Thymus (tissue), 11 donors: Measurements from ENCODE around the gene RCAN3. TPM values are rescaled to one million over a fixed set of nuclear protein-coding genes. Genes with fewer than 3 reads are reported as not detected.

ENCODE experiments used
- DNase-seq, 9 donors: peaks; one replicate each; pipeline ENCODE4 v3.0.0-alpha.2; 2013; ENCODE audit warnings: low spot score in 9 of 9, low read depth in 6 of 9, missing footprints in 1 of 9
- H3K27ac ChIP-seq, 2 donors: one replicate each; pipeline ENCODE4 v1.5.1; 2013; ENCODE audit warnings: control low read depth in 1 of 2, low read depth in 1 of 2, low read length in 1 of 2, mild to moderate bottlenecking in 1 of 2, moderate library complexity in 1 of 2
- H3K27me3 ChIP-seq, 2 donors: one replicate each; pipeline ENCODE4 v1.5.1; 2013; ENCODE audit warnings: low read length in 1 of 2; ENCODE audit not compliant: control insufficient read depth in 2 of 2, insufficient read depth in 1 of 2
- H3K36me3 ChIP-seq, 2 donors: one replicate each; pipeline ENCODE4 v1.5.1; 2013; ENCODE audit warnings: low read length in 1 of 2, mild to moderate bottlenecking in 1 of 2, moderate library complexity in 1 of 2; ENCODE audit not compliant: control insufficient read depth in 2 of 2, insufficient read depth in 2 of 2
- H3K4me1 ChIP-seq, 2 donors: one replicate each; pipeline ENCODE4 v1.5.1; 2013; ENCODE audit warnings: low read length in 2 of 2; ENCODE audit not compliant: control insufficient read depth in 2 of 2, insufficient read depth in 2 of 2
- H3K4me3 ChIP-seq, 2 donors: one replicate each; pipeline ENCODE4 v1.5.1; 2013; ENCODE audit warnings: low read length in 2 of 2, control low read depth in 1 of 2, mild to moderate bottlenecking in 1 of 2
- H3K9me3 ChIP-seq, 2 donors: one replicate each; pipeline ENCODE4 v1.5.1; 2013; ENCODE audit warnings: low read length in 1 of 2, mild to moderate bottlenecking in 1 of 2; ENCODE audit not compliant: control insufficient read depth in 2 of 2, insufficient read depth in 1 of 2
- WGBS: extraction: QIAGEN DNeasy Blood & Tissue Kit; methylation state at CpG from one replicate; pipeline ENCODE4 v1.1.7; 2013; 5-methylcytosine and 5-hydroxymethylcytosine counted together
- polyA plus RNA-seq: library from polyadenylated mRNA; stranded (reverse); fragments of 200-250 nt; gene quantifications from one replicate; pipeline ENCODE4 v1.2.3, GENCODE V29; 2013
- total RNA-seq: library from RNA; stranded (reverse); fragments of 120-200 nt; gene quantifications from one replicate; pipeline ENCODE4 v1.2.4, GENCODE V29; 2013
- donor health status: healthy.

The RCAN3 gene
- total and polyA plus RNA-seq, 2 donors: 13.2 to 21.2 TPM

DNA sequence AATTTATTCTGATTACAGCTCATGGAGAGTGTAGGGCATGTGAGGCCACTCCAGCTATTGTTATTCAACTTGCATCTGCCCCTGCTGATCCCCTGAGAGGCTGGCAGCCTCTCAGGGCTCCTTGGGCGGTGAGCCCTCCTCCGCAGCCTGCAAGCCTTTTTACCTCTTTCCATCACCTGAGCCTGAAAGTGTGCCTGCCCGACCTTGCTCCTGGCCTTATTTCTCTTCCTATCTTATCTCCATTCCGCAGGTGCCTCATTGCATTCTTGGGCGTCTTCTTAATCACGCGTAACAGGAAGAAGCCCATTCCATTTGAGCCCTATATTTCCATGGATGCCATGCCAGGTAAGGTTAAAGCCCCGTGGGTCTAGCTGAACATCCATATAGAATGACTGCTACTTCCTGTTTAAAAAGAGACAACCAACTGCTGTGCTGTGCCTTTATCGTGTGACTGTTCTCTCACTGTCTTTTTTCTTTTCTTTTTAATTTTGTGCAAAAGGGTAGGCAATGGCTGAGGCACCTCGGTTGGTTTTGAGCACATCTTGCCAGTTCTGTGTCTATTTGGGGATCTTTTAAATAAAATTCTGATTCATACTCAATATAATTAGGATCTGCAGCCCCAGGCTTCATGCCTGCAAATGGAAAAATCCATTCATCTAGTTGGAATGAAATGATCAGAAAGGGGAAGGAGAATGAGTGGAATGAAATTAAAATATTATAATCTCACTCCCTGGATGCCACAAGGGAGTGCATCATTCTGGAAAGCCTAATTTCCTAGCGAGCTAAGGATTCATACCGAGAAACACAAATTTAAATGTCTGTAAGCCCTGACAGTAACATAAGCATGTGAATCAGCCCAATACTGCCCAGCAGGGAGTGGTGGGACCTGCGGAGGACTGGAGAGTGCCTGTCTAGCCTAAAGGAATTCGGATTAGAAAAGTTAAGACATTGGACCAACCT lies 38.6 kb upstream of the RCAN3 start:
- H3K4me1 ChIP-seq: peaks cover 0 to 2% of the 10 kb centered on the region in 2 donors
- H3K27ac ChIP-seq: peak overlapping the region; percentile 14 to 68
- H3K27me3 ChIP-seq: no peaks in the 10 kb centered on the region
- no peaks in the 10 kb centered on the region for H3K9me3 ChIP-seq
- 89% methylated on average over 14 of the region's 14 CpGs for WGBS
- H3K36me3 ChIP-seq: peaks cover 33 to 34% of the 10 kb centered on the region in 2 donors
- no peak overlapping the region for H3K4me3 ChIP-seq
- peak in 1 of 9 donors; percentile 18 for DNase-seq

DNA sequence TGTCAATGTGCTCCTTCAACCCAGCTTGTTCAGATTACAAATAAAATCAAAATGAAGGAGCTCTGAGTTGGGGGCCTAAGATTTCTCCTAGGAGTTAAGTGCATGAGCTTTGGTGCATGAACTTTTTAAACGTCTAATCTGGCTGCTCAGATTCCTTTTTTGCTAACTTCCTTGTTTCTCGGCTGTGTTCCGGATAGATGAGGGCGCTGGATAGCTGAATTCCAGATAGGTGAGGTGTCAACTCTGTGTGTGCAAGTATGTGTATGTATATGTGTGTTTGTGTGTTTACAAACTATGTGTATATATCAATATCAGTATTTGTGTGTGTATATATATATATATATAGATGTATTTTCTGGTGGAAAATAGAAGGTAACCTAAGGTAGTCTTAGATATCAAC lies 37.5 kb upstream of the RCAN3 start:
- peaks cover 32 to 34% of the 10 kb centered on the region in 2 donors for H3K36me3 ChIP-seq
- no peaks in the 10 kb centered on the region for H3K27me3 ChIP-seq
- no peaks in the 10 kb centered on the region for H3K4me1 ChIP-seq
- no peak overlapping the region for H3K27ac ChIP-seq
- no peak for DNase-seq
- 87% methylated on average over 4 of the region's 4 CpGs for WGBS
- no peaks in the 10 kb centered on the region for H3K9me3 ChIP-seq
- no peak overlapping the region for H3K4me3 ChIP-seq

GRCh38 chr1:24465638-24466037 lies 37.0 kb upstream of the RCAN3 start:
- no peak for DNase-seq
- no peak overlapping the region for H3K4me3 ChIP-seq
- no peaks in the 10 kb centered on the region for H3K9me3 ChIP-seq
- no peaks in the 10 kb centered on the region for H3K27me3 ChIP-seq
- H3K27ac ChIP-seq: no peak overlapping the region
- peaks cover 28 to 32% of the 10 kb centered on the region in 2 donors for H3K36me3 ChIP-seq
- WGBS: 90% methylated on average over 2 of the region's 2 CpGs
- no peaks in the 10 kb centered on the region for H3K4me1 ChIP-seq

DNA sequence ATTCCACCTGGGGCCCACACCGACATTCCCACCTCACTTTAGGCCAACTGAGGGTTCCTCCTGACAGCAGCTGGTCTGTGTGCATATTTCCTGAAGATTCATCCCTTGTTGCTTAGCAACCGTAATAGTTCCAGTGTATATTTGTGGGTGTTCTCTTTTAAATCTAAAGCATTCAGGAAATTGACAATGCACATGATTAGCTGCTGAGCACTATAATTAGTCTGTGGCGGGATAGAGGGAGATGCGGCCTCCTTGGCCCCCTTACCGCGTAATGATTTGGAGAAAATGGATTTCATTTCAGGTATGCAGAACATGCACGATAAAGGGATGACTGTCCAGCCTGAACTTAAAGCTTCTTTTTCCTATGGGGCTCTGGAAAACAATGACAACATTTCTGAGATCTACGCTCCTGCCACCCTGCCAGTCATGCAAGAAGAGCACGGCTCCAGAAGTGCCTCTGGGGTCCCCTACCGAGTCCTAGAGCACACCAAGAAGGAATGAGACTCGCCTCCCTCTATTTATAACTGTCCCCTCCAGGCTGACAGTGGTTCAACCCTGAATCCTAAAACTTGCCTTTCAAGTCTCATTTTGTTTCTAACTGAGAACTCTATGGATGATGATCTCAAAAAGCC lies 33.8 kb upstream of the RCAN3 start:
- 98% methylated on average over 11 of the region's 11 CpGs for WGBS
- Histone ChIP-seq H3K27ac (no peak overlapping the region), H3K9me3 (no peaks in the 10 kb centered on the region), H3K4me3 (no peak overlapping the region), H3K36me3 (peaks cover 25 to 30% of the 10 kb centered on the region in 2 donors), H3K4me1 (no peaks in the 10 kb centered on the region), H3K27me3 (no peaks in the 10 kb centered on the region)
- DNase-seq: no peak

- no peaks in the 10 kb centered on the region for H3K27me3 ChIP-seq
- H3K4me3 ChIP-seq: no peak overlapping the region
- peaks cover 0 to 3% of the 10 kb centered on the region in 2 donors for H3K4me1 ChIP-seq
- H3K9me3 ChIP-seq: no peaks in the 10 kb centered on the region
- no peak for DNase-seq
- WGBS: 96% methylated on average over 2 of the region's 2 CpGs
- peaks cover 21% of the 10 kb centered on the region in 2 donors for H3K36me3 ChIP-seq
- H3K27ac ChIP-seq: no peak overlapping the region
Measured at GRCh38 chr1:24470592-24470991, 32.0 kb upstream of the RCAN3 start.

GRCh38 chr1:24472527-24473251 lies 29.9 kb upstream of the RCAN3 start:
- Histone ChIP-seq H3K9me3 (no peaks in the 10 kb centered on the region), H3K27me3 (no peaks in the 10 kb centered on the region), H3K4me3 (no peak overlapping the region), H3K4me1 (peaks cover 0 to 8% of the 10 kb centered on the region in 2 donors), H3K36me3 (peaks cover 7 to 9% of the 10 kb centered on the region in 2 donors), H3K27ac (no peak overlapping the region)
- 97% methylated on average over 11 of the region's 11 CpGs for WGBS
- DNase-seq: no peak

- Histone ChIP-seq H3K27me3 (no peaks in the 10 kb centered on the region), H3K4me3 (no peak overlapping the region), H3K36me3 (peaks cover 1 to 4% of the 10 kb centered on the region in 2 donors), H3K27ac (no peak overlapping the region), H3K4me1 (peaks cover 0 to 10% of the 10 kb centered on the region in 2 donors), H3K9me3 (no peaks in the 10 kb centered on the region)
- no peak for DNase-seq
Measured at GRCh38 chr1:24474193-24474592, 28.4 kb upstream of the RCAN3 start.

- Histone ChIP-seq H3K4me1 (peaks cover 0 to 12% of the 10 kb centered on the region in 2 donors), H3K27me3 (no peaks in the 10 kb centered on the region), H3K4me3 (no peak overlapping the region), H3K27ac (peak overlapping the region in 1 of 2 donors; percentile 37), H3K9me3 (no peaks in the 10 kb centered on the region), H3K36me3 (no peaks in the 10 kb centered on the region)
- 61% methylated on average over 4 of the region's 4 CpGs for WGBS
- peak in 1 of 9 donors; percentile 8 for DNase-seq
Measured at GRCh38 chr1:24475700-24476099, 26.9 kb upstream of the RCAN3 start.
